IMR-90 (cell line): ENCODE measurements around the gene SPAG9. TPM values are rescaled to one million over a fixed set of nuclear protein-coding genes. Genes with fewer than 3 reads are reported as not detected.

Experiments used
- ATAC-seq: fragments of 200-7000 bp; cut with Tn5 transposase; 2 replicates; pipeline ENCODE4 v1.9.1; 2020; ENCODE audit warnings: low read depth, mild to moderate bottlenecking, moderate library complexity
- BruUV-seq: library from RNA; stranded (reverse); fragments of 400-500 nt; replicated peaks from 2 replicates; lab custom pipeline; 2021; lab: Mats Ljungman, UMichigan
- CTCF ChIA-PET: fragments of 300-600 bp; formaldehyde crosslinking; extraction: SDS; loops from one replicate; lab custom pipeline; 2021; ENCODE audit warnings: antibody characterized with exemption; lab: Yijun Ruan, JAX
- POLR2A ChIA-PET: fragments of 300-600 bp; sonication (Branson Sonifier 250); formaldehyde crosslinking; loops from one replicate; lab custom pipeline; 2022; ENCODE audit warnings: antibody characterized with exemption; ENCODE audit not compliant: unreplicated experiment; lab: Charles Lee
- DNase-seq: peaks from one replicate; pipeline ENCODE4 v3.0.0; 2013
- H2AFZ ChIP-seq: replicated peaks from 2 replicates; pipeline ENCODE3; 2013; ENCODE audit warnings: low read length, mild to moderate bottlenecking; ENCODE audit not compliant: poor library complexity
- H2AK5ac ChIP-seq: 2 replicates; pipeline ENCODE4 v1.6.1; 2013; ENCODE audit warnings: low read depth, low read length, inconsistent platforms
- H2AK9ac ChIP-seq: replicated peaks from 2 replicates; pipeline ENCODE3; 2013; ENCODE audit warnings: mild to moderate bottlenecking, low read depth, low read length, moderate library complexity; ENCODE audit not compliant: poor library complexity
- H2BK120ac ChIP-seq: 2 replicates; pipeline ENCODE4 v1.6.1; 2013; ENCODE audit warnings: low read depth, low read length, inconsistent platforms
- H2BK15ac ChIP-seq: 3 replicates; pipeline ENCODE4 v1.6.1; 2013; ENCODE audit warnings: low read depth, low read length, inconsistent platforms
- H2BK20ac ChIP-seq: 2 replicates; pipeline ENCODE4 v1.6.1; 2013; ENCODE audit warnings: low read depth, mild to moderate bottlenecking, inconsistent platforms, low read length, moderate library complexity
- H2BK5ac ChIP-seq: 2 replicates; pipeline ENCODE4 v1.6.1; 2013; ENCODE audit warnings: mild to moderate bottlenecking, low read depth, low read length, inconsistent platforms; ENCODE audit not compliant: poor library complexity, severe bottlenecking
- H3K14ac ChIP-seq: replicated peaks from 2 replicates; pipeline ENCODE4 v1.6.1; 2013; ENCODE audit warnings: low read depth, low read length, inconsistent platforms
- H3K18ac ChIP-seq: 2 replicates; pipeline ENCODE4 v1.6.1; 2013; ENCODE audit warnings: low read depth, low read length, control low read depth
- H3K23ac ChIP-seq: 2 replicates; pipeline ENCODE4 v1.6.1; 2013; ENCODE audit warnings: low read depth, low read length, inconsistent platforms
- H3K27ac ChIP-seq: 2 replicates; pipeline ENCODE4 v1.5.1; 2013; ENCODE audit warnings: mild to moderate bottlenecking, control low read depth, low read length; ENCODE audit not compliant: insufficient read depth
- H3K27me3 ChIP-seq: 2 replicates; pipeline ENCODE4 v1.6.1; 2013; ENCODE audit warnings: low read length; ENCODE audit not compliant: control insufficient read depth, insufficient read depth
- H3K36me3 ChIP-seq: 2 replicates; pipeline ENCODE4 v1.6.1; 2013; ENCODE audit warnings: low read length, mixed read lengths; ENCODE audit not compliant: control insufficient read depth, insufficient read depth
- H3K4ac ChIP-seq: 2 replicates; pipeline ENCODE4 v1.6.1; 2013; ENCODE audit warnings: low read depth, low read length, inconsistent platforms
- H3K4me1 ChIP-seq: 2 replicates; pipeline ENCODE4 v1.6.1; 2013; ENCODE audit warnings: low read length, mixed read lengths; ENCODE audit not compliant: control insufficient read depth, insufficient read depth
- H3K4me2 ChIP-seq: 2 replicates; pipeline ENCODE4 v1.6.1; 2013; ENCODE audit warnings: low read depth, mild to moderate bottlenecking, control low read depth, low read length, moderate library complexity
- H3K4me3 ChIP-seq: 2 replicates; pipeline ENCODE4 v1.5.1; 2013; ENCODE audit warnings: low read depth, mild to moderate bottlenecking, control low read depth, low read length, moderate library complexity; ENCODE audit not compliant: insufficient read depth
- H3K56ac ChIP-seq: 2 replicates; pipeline ENCODE4 v1.6.1; 2013; ENCODE audit warnings: low read length, inconsistent platforms; ENCODE audit not compliant: insufficient read depth; ENCODE audit errors: extremely low read depth
- H3K79me1 ChIP-seq, 2 experiments: 2 replicates each; pipeline ENCODE4 v1.6.1; 2013; ENCODE audit warnings: low read length in 2 of 2, inconsistent platforms in 1 of 2, low read depth in 1 of 2
- H3K9ac ChIP-seq: 2 replicates; pipeline ENCODE4 v1.6.1; 2013; ENCODE audit warnings: low read depth, low read length, control low read depth
- H3K9me1 ChIP-seq: 2 replicates; pipeline ENCODE4 v1.6.1; 2013; ENCODE audit warnings: low read length, inconsistent platforms; ENCODE audit not compliant: insufficient read depth
- H3K9me3 ChIP-seq: 2 replicates; pipeline ENCODE4 v1.6.1; 2013; ENCODE audit warnings: low read length; ENCODE audit not compliant: control insufficient read depth, insufficient read depth
- H4K20me1 ChIP-seq: 2 replicates; pipeline ENCODE4 v1.6.1; 2013; ENCODE audit warnings: low read length, inconsistent platforms; ENCODE audit not compliant: insufficient read depth
- H4K5ac ChIP-seq: 2 replicates; pipeline ENCODE4 v1.6.1; 2013; ENCODE audit warnings: mild to moderate bottlenecking, low read depth, low read length, control low read depth
- H4K8ac ChIP-seq, 2 experiments: 2 replicates each; pipeline ENCODE4 v1.6.1; 2013; ENCODE audit warnings: low read depth in 2 of 2, low read length in 2 of 2, control low read depth in 1 of 2, inconsistent platforms in 1 of 2
- H4K91ac ChIP-seq: 2 replicates; pipeline ENCODE4 v1.6.1; 2013; ENCODE audit warnings: low read depth, low read length, inconsistent platforms; ENCODE audit not compliant: insufficient read depth
- BHLHE40 ChIP-seq: fragments of 150-350 bp; IDR thresholded peaks from 2 replicates; pipeline ENCODE4 v1.6.1; 2016; ENCODE audit warnings: mild to moderate bottlenecking, low read depth, low read length
- CEBPB ChIP-seq: IDR thresholded peaks from 2 replicates; pipeline ENCODE4 v1.6.1; 2012; ENCODE audit warnings: low read depth, low read length, improper control_type of control experiment
- CHD1 ChIP-seq: IDR thresholded peaks from 2 replicates; pipeline ENCODE4 v1.6.1; 2012; ENCODE audit warnings: low read depth, low read length, improper control_type of control experiment
- CTCF ChIP-seq: conservative IDR thresholded peaks from 2 replicates; pipeline ENCODE4 v1.5.1; 2012; ENCODE audit warnings: mild to moderate bottlenecking, low read depth, low read length, improper control_type of control experiment
- FOS ChIP-seq: fragments of 150-350 bp; IDR thresholded peaks from 2 replicates; pipeline ENCODE4 v1.6.1; 2016; ENCODE audit warnings: low read depth, low read length
- MAFK ChIP-seq: IDR thresholded peaks from 2 replicates; pipeline ENCODE4 v1.6.1; 2012; ENCODE audit warnings: low read depth, low read length, improper control_type of control experiment
- MAZ ChIP-seq: IDR thresholded peaks from 2 replicates; pipeline ENCODE4 v1.6.1; 2012; ENCODE audit warnings: low read depth, mild to moderate bottlenecking, low read length, improper control_type of control experiment, moderate library complexity, borderline replicate concordance
- MXI1 ChIP-seq: IDR thresholded peaks from 2 replicates; pipeline ENCODE4 v1.6.1; 2012; ENCODE audit warnings: low read depth, mild to moderate bottlenecking, low read length, moderate library complexity, borderline replicate concordance
- NFE2L2 ChIP-seq: fragments of 150-350 bp; IDR thresholded peaks from 2 replicates; pipeline ENCODE4 v1.6.1; 2016; ENCODE audit warnings: low read depth, mild to moderate bottlenecking, low read length
- POLR2A ChIP-seq: IDR thresholded peaks from 2 replicates; pipeline ENCODE4 v1.6.1; 2012; ENCODE audit warnings: mild to moderate bottlenecking, low read depth, low read length
- RAD21 ChIP-seq: IDR thresholded peaks from 2 replicates; pipeline ENCODE4 v1.6.1; 2012; ENCODE audit warnings: low read length, improper control_type of control experiment
- RCOR1 ChIP-seq: IDR thresholded peaks from 2 replicates; pipeline ENCODE4 v1.6.1; 2012; ENCODE audit warnings: mild to moderate bottlenecking, low read length, improper control_type of control experiment; ENCODE audit not compliant: insufficient replicate concordance
- RFX5 ChIP-seq: IDR thresholded peaks from 2 replicates; pipeline ENCODE4 v1.8.0; 2012; ENCODE audit warnings: low read depth, mild to moderate bottlenecking, low read length, moderate library complexity
- SMC3 ChIP-seq: fragments of 150-350 bp; IDR thresholded peaks from 2 replicates; pipeline ENCODE4 v1.6.1; 2016; ENCODE audit warnings: low read depth, mild to moderate bottlenecking, antibody characterized with exemption, low read length, moderate library complexity
- WGBS, 2 experiments: methylation state at CpG; one replicate each; pipeline versions ENCODE4 v1.1.5 to v1.1.7; 2013; ENCODE audit warnings: missing lambda C conversion rate in 2 of 2; ENCODE audit not compliant: insufficient read length in 1 of 2; ENCODE audit errors: extremely low coverage in 2 of 2; 5-methylcytosine and 5-hydroxymethylcytosine counted together
- dilution Hi-C: fragments of 300-500 bp; cut with HindIII; formaldehyde crosslinking; loops from one replicate; pipeline ENCODE4 v1.14.3; 2018; ENCODE audit warnings: low sequenced_read_pairs; ENCODE audit not compliant: unreplicated experiment
- in situ Hi-C: fragments of 300-500 bp; cut with MboI; formaldehyde crosslinking; loops from 3 replicates; pipeline ENCODE4 v1.14.3; 2019; ENCODE audit warnings: low sequenced_read_pairs, inconsistent platforms, mixed read lengths
- intact Hi-C: fragments of 100-400 bp; cut with micrococcal nuclease; formaldehyde crosslinking; loops from 2 replicates; pipeline ENCODE4 v1.10.0; 2022
- polyA plus RNA-seq, 3 experiments: library from polyadenylated mRNA; depleted of rRNA; stranded (reverse); fragments of >200 nt; gene quantifications; 2 replicates each; pipeline ENCODE4 v1.2.3, GENCODE V29; 2012; ENCODE audit warnings: low replicate concordance in 1 of 3
- total RNA-seq: library from RNA; depleted of rRNA; stranded (reverse); fragments of >200 nt; gene quantifications from 2 replicates; pipeline ENCODE4 v1.2.3, GENCODE V29; 2012
- TF ChIP-seq, protein P1 (sequence below): fragments of 150-350 bp; IDR thresholded peaks from 2 replicates; pipeline ENCODE4 v1.6.1; 2017; ENCODE audit warnings: mild to moderate bottlenecking, antibody characterized with exemption, low read length, low read depth
- TF ChIP-seq, protein P2 (sequence below): fragments of 150-350 bp; IDR thresholded peaks from 2 replicates; pipeline ENCODE4 v1.6.1; 2016; ENCODE audit warnings: low read depth, mild to moderate bottlenecking, low read length, moderate library complexity, borderline replicate concordance

The SPAG9 gene
- total and polyA plus RNA-seq, 2 of the 4 experiments (the other 2 are of a cell fraction), result 26.7 to 75.5 TPM

DNA sequence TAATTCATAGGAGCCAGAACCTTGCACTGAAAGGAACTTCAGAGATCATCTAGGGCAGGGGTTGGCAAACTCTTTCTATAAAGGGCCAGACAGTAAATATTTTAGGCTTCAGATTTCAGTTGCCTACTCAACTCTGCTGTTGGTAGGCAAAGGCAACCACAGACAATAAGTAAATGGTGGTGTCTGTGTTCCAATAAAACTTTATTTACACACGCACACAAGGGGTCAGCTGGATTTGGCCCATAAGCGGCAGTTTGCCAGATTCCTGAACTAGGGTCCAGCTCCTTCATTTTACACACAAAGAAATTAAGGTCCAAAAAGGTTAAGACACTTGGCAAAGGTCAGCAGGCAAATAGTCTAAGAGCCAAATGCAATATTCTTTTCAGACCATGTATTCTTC is 107.3 kb downstream of the SPAG9 start:
- no CpG with 5 or more reads among the region's 2 CpGs for WGBS, 2 experiments
- Histone ChIP-seq H3K14ac (no peak overlapping the region), H3K4me3 (no peak overlapping the region), H3K79me1 (peaks cover 0 to 7% of the 10 kb centered on the region in 2 experiments; a peak in 2 of 4 replicates), H3K27ac (no peak overlapping the region), H3K9ac (no peak overlapping the region), H4K8ac (no peak overlapping the region), H3K18ac (no peak overlapping the region), H3K4me1 (no peaks in the 10 kb centered on the region), H3K9me3 (no peaks in the 10 kb centered on the region), H2BK15ac (no peak overlapping the region), H3K9me1 (no peaks in the 10 kb centered on the region), H2AFZ (no peak overlapping the region), H2AK9ac (no peak overlapping the region), H3K4ac (no peak overlapping the region), H3K27me3 (no peaks in the 10 kb centered on the region), H3K56ac (no peak overlapping the region), H4K5ac (no peak overlapping the region), H2BK20ac (no peak overlapping the region), H3K36me3 (peaks cover 14% of the 10 kb centered on the region), H4K20me1 (no peaks in the 10 kb centered on the region), H2BK120ac (no peak overlapping the region), H3K23ac (no peak overlapping the region), H4K91ac (no peak overlapping the region), H3K4me2 (no peak overlapping the region), H2AK5ac (no peak overlapping the region), H2BK5ac (no peak overlapping the region)
- ATAC-seq, result no peak
- BruUV-seq, result no TSS peak
- CTCF ChIA-PET, result no interaction called here
- POLR2A ChIA-PET, result no interaction called here
- intact Hi-C loops, result no loop called here
- no peak for DNase-seq
- TF ChIP-seq RCOR1 (no peak), CEBPB (no peak), CHD1 (no peak), MAZ (no peak), FOS (no peak), MXI1 (no peak), CTCF (no peak), BHLHE40 (no peak), RFX5 (no peak), MAFK (no peak), RAD21 (no peak), SMC3 (no peak), POLR2A (no peak), NFE2L2 (no peak)
- TF ChIP-seq, protein P1, sequence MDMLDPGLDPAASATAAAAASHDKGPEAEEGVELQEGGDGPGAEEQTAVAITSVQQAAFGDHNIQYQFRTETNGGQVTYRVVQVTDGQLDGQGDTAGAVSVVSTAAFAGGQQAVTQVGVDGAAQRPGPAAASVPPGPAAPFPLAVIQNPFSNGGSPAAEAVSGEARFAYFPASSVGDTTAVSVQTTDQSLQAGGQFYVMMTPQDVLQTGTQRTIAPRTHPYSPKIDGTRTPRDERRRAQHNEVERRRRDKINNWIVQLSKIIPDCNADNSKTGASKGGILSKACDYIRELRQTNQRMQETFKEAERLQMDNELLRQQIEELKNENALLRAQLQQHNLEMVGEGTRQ, result no peak
- TF ChIP-seq, protein P2, sequence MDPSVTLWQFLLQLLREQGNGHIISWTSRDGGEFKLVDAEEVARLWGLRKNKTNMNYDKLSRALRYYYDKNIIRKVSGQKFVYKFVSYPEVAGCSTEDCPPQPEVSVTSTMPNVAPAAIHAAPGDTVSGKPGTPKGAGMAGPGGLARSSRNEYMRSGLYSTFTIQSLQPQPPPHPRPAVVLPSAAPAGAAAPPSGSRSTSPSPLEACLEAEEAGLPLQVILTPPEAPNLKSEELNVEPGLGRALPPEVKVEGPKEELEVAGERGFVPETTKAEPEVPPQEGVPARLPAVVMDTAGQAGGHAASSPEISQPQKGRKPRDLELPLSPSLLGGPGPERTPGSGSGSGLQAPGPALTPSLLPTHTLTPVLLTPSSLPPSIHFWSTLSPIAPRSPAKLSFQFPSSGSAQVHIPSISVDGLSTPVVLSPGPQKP, result no peak
- dilution Hi-C loops, result no loop called here
- in situ Hi-C loops, result no loop called here
